RWPE1 (cell line): ENCODE results near the gene HTR2A.

Experiments
- CTCF ChIA-PET: fragments of 350-600 bp; sonication (Branson Sonifier 250); formaldehyde crosslinking; extraction: SDS; loops from one replicate; lab custom pipeline; 2021; lab: Yijun Ruan, JAX
- POLR2A ChIA-PET: fragments of 400-600 bp; formaldehyde crosslinking; extraction: SDS; loops from one replicate; lab custom pipeline; 2020; ENCODE audit warnings: antibody characterized with exemption; ENCODE audit not compliant: low non-redundant PET; lab: Yijun Ruan, JAX
- DNase-seq: peaks from one replicate; pipeline ENCODE4 v3.0.0; 2012; ENCODE audit warnings: low spot score
- H3K27ac ChIP-seq: fragments of 450-650 bp; 2 replicates; pipeline ENCODE4 v1.5.1; 2017
- TF ChIP-seq, protein P1 (sequence below): fragments of 450-650 bp; conservative IDR thresholded peaks from 2 replicates; pipeline ENCODE4 v1.5.1; 2017; ENCODE audit warnings: low read depth, mild to moderate bottlenecking

HTR2A gene

DNA sequence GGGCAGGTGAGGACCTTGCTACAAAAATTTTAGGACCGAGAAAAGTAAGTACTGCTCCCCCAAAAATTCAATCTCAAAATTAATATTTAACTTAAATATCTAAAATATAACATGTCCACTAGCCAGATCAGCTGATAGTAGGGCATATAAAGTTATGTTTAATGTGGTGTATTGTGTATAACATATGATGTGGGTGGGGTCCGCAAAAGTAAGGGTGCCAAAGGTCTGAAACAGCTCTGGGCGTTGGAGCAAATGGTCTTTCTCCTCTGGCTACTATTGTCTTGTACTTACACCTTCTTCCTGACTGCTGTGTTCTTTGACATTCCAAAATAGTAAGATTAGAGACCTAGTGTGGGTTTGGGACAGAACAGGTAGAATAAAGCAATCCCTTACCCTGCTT, 41.2 kb downstream of the HTR2A start:
- POLR2A ChIA-PET = no interaction called here

GRCh38 chr13:46855166-46855565, 41.7 kb downstream of the HTR2A start:
- no peak overlapping the region for H3K27ac ChIP-seq
- DNase-seq = no peak
- ChIA-PET CTCF (interaction anchor here (0.7 kb wide), 1 partner anchor 1791 kb away, joined by 3 read pairs; no protein-coding TSS in a partner anchor), POLR2A (no interaction called here)
- TF ChIP-seq, protein P1, sequence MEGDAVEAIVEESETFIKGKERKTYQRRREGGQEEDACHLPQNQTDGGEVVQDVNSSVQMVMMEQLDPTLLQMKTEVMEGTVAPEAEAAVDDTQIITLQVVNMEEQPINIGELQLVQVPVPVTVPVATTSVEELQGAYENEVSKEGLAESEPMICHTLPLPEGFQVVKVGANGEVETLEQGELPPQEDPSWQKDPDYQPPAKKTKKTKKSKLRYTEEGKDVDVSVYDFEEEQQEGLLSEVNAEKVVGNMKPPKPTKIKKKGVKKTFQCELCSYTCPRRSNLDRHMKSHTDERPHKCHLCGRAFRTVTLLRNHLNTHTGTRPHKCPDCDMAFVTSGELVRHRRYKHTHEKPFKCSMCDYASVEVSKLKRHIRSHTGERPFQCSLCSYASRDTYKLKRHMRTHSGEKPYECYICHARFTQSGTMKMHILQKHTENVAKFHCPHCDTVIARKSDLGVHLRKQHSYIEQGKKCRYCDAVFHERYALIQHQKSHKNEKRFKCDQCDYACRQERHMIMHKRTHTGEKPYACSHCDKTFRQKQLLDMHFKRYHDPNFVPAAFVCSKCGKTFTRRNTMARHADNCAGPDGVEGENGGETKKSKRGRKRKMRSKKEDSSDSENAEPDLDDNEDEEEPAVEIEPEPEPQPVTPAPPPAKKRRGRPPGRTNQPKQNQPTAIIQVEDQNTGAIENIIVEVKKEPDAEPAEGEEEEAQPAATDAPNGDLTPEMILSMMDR = no peak

More for the DNA sequence above, 41.2 kb downstream of the HTR2A start:
- TF ChIP-seq, protein P1 = no peak
- CTCF ChIA-PET = interaction anchor here (0.7 kb wide), 1 partner anchor 1790 kb away, joined by 3 read pairs; no protein-coding TSS in a partner anchor
- DNase-seq = no peak
- no peak overlapping the region for H3K27ac ChIP-seq

DNA sequence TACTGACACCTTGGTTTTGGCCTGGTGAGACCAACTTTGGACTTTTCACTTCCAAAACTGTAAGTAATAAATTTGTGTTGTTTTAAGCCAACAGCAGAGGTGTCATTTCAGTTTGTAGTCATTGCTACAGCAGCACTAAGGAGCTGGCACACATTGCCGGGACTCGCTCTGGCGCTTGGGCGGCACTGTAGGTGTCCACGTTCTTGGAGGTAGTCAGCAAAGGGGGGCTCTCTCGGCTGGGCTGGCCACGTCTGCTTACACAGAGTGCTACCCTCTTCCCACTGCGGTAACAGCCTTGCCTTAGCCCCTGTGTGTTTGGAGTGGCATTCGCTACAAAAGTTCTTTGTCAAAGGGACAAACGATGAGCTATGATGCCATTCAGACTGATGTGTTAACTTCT, 44.7 kb downstream of the HTR2A start:
- ChIA-PET CTCF (interaction anchor here (0.6 kb wide), 1 partner anchor 501 kb away, joined by 3 read pairs; no protein-coding TSS in a partner anchor), POLR2A (no interaction called here)
- H3K27ac ChIP-seq = no peak overlapping the region
- no peak for DNase-seq
- TF ChIP-seq, protein P1 = no peak

GRCh38 chr13:46850214-46850613, 46.6 kb downstream of the HTR2A start:
- CTCF ChIA-PET = no interaction called here
- no peak overlapping the region for H3K27ac ChIP-seq

GRCh38 chr13:46846726-46847125, 50.1 kb downstream of the HTR2A start:
- POLR2A ChIA-PET = no interaction called here
- no peak for DNase-seq
- TF ChIP-seq, protein P1 = no peak
- CTCF ChIA-PET = interaction anchor here (0.6 kb wide), 1 partner anchor 1377 kb away, joined by 4 read pairs; no protein-coding TSS in a partner anchor
- H3K27ac ChIP-seq = no peak overlapping the region

More at GRCh38 chr13:46850214-46850613, 46.6 kb downstream of the HTR2A start:
- TF ChIP-seq, protein P1 = no peak
- POLR2A ChIA-PET = no interaction called here
- no peak for DNase-seq

- TF ChIP-seq, protein P1 = no peak
- ChIA-PET POLR2A (no interaction called here), CTCF (no interaction called here)
- no peak overlapping the region for H3K27ac ChIP-seq
- no peak for DNase-seq
Observed at GRCh38 chr13:46845146-46845545, 51.7 kb downstream of the HTR2A start.
